Measurements from ENCODE around the gene WFDC5.

DNA sequence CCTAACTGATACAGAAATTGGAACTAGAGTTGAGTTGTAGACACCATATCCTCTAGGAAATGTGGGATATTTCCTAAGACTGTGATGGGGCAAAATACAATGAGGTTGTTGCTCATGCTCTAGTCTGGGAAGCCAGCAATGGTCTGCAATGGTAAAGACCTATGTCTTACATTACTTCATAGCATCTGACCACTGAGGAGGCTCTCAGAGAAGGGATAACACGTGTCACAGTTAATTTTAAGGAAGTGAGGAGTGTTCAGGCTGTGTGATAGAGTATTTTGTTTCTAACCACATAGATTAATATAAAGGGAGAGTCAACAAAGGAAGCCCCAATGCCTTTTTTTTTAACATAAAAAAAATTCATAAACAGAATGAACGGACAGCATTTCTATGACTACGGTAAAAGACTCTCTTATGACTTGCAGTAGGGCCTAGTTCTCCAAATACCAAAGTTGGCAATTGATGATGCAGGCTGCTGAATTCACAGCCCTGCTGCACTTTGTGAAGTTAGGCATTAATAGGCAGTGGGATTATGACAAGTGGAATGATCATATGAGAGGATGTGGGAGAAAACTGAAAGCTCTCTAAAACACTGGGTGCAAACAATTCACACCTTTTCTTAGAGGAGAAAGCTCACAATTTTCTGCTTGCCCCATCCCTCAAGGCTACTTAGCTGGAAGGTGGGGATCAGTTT lies 27.7 kb downstream of the WFDC5 start:
- TF ChIP-seq, protein P1, sequence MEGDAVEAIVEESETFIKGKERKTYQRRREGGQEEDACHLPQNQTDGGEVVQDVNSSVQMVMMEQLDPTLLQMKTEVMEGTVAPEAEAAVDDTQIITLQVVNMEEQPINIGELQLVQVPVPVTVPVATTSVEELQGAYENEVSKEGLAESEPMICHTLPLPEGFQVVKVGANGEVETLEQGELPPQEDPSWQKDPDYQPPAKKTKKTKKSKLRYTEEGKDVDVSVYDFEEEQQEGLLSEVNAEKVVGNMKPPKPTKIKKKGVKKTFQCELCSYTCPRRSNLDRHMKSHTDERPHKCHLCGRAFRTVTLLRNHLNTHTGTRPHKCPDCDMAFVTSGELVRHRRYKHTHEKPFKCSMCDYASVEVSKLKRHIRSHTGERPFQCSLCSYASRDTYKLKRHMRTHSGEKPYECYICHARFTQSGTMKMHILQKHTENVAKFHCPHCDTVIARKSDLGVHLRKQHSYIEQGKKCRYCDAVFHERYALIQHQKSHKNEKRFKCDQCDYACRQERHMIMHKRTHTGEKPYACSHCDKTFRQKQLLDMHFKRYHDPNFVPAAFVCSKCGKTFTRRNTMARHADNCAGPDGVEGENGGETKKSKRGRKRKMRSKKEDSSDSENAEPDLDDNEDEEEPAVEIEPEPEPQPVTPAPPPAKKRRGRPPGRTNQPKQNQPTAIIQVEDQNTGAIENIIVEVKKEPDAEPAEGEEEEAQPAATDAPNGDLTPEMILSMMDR (IDR thresholded peaks at IDR 0.05) = no peak
- TF ChIP-seq EZH2phosphoT487 (IDR thresholded peaks at IDR 0.05) (no peak), EZH2 (IDR thresholded peaks at IDR 0.05) (no peak)
